Chondrocyte (in vitro differentiated cells): ENCODE results near the gene SLC35F3. TPM values are rescaled to one million over a fixed set of nuclear protein-coding genes. Genes with fewer than 3 reads are reported as not detected.

Experiments
- DNase-seq: peaks from one replicate; pipeline ENCODE4 v3.0.0; 2021; ENCODE audit warnings: mixed read lengths, low spot score
- H3K27ac Mint-ChIP-seq: one replicate; pipeline ENCODE4 v1.8.0; 2021; ENCODE audit warnings: mild to moderate bottlenecking, moderate library complexity, mixed read lengths; ENCODE audit not compliant: unreplicated experiment
- H3K27me3 Mint-ChIP-seq: 2 replicates; pipeline ENCODE4 v1.8.0; 2021; ENCODE audit warnings: low read depth, mixed read lengths
- H3K36me3 Mint-ChIP-seq: 2 replicates; pipeline ENCODE4 v1.8.0; 2021; ENCODE audit warnings: low read depth, mixed read lengths
- H3K4me1 Mint-ChIP-seq: 2 replicates; pipeline ENCODE4 v1.8.0; 2021; ENCODE audit warnings: low read depth, mild to moderate bottlenecking, mixed read lengths
- H3K4me3 Mint-ChIP-seq: one replicate; pipeline ENCODE4 v1.8.0; 2021; ENCODE audit warnings: mild to moderate bottlenecking, moderate library complexity, mixed read lengths; ENCODE audit not compliant: unreplicated experiment
- H3K9me3 Mint-ChIP-seq: 2 replicates; pipeline ENCODE4 v1.8.0; 2021; ENCODE audit warnings: low read depth, mixed read lengths
- CTCF ChIP-seq: fragments of 200-600 bp; sonication (generic); IDR thresholded peaks from 2 replicates; pipeline ENCODE4 v1.5.0; 2021; ENCODE audit warnings: antibody characterized with exemption, mild to moderate bottlenecking, moderate library complexity
- total RNA-seq: library from RNA; stranded (reverse); gene quantifications from 3 replicates; pipeline ENCODE4 v1.2.1, GENCODE V29; 2021

Gene SLC35F3
- total RNA-seq, 1 donor from 2014 or later = not detected

- H3K9me3 Mint-ChIP-seq = peaks cover 23% of the 10 kb centered on the region
- H3K27ac Mint-ChIP-seq = no peak overlapping the region
- no peaks in the 10 kb centered on the region for H3K4me1 Mint-ChIP-seq
- no peak for DNase-seq
- no peaks in the 10 kb centered on the region for H3K36me3 Mint-ChIP-seq
- H3K4me3 Mint-ChIP-seq = no peak overlapping the region
- TF ChIP-seq CTCF = no peak
- peaks cover 1% of the 10 kb centered on the region for H3K27me3 Mint-ChIP-seq
Measured at GRCh38 chr1:233959971-233960370, 55.5 kb downstream of the SLC35F3 start.

- Mint-ChIP-seq H3K36me3 (no peaks in the 10 kb centered on the region), H3K4me1 (no peaks in the 10 kb centered on the region), H3K9me3 (peaks cover 23% of the 10 kb centered on the region)
Measured at GRCh38 chr1:233960386-233960785, 55.9 kb downstream of the SLC35F3 start.

GRCh38 chr1:233962878-233963277 is 58.4 kb downstream of the SLC35F3 start:
- no peak for DNase-seq
- H3K4me3 Mint-ChIP-seq = no peak overlapping the region
- H3K9me3 Mint-ChIP-seq = peaks cover 26% of the 10 kb centered on the region
- peaks cover 1% of the 10 kb centered on the region for H3K27me3 Mint-ChIP-seq
- TF ChIP-seq CTCF = no peak
- no peaks in the 10 kb centered on the region for H3K4me1 Mint-ChIP-seq
- H3K27ac Mint-ChIP-seq = no peak overlapping the region
- H3K36me3 Mint-ChIP-seq = no peaks in the 10 kb centered on the region

More at GRCh38 chr1:233960386-233960785, 55.9 kb downstream of the SLC35F3 start:
- Mint-ChIP-seq H3K27ac (no peak overlapping the region), H3K4me3 (no peak overlapping the region), H3K27me3 (peaks cover 1% of the 10 kb centered on the region)
- TF ChIP-seq CTCF = no peak
- DNase-seq = no peak

GRCh38 chr1:233965856-233966255 is 61.4 kb downstream of the SLC35F3 start:
- H3K36me3 Mint-ChIP-seq = no peaks in the 10 kb centered on the region
- no peak overlapping the region for H3K27ac Mint-ChIP-seq
- TF ChIP-seq CTCF = no peak
- no peak for DNase-seq
- H3K4me1 Mint-ChIP-seq = no peaks in the 10 kb centered on the region
- H3K9me3 Mint-ChIP-seq = peaks cover 19% of the 10 kb centered on the region
- no peak overlapping the region for H3K4me3 Mint-ChIP-seq
- no peaks in the 10 kb centered on the region for H3K27me3 Mint-ChIP-seq

GRCh38 chr1:233971753-233972152 is 67.3 kb downstream of the SLC35F3 start:
- H3K27me3 Mint-ChIP-seq = no peaks in the 10 kb centered on the region
- H3K9me3 Mint-ChIP-seq = no peaks in the 10 kb centered on the region
- H3K27ac Mint-ChIP-seq = no peak overlapping the region
- H3K36me3 Mint-ChIP-seq = no peaks in the 10 kb centered on the region
- TF ChIP-seq CTCF = no peak
- no peak overlapping the region for H3K4me3 Mint-ChIP-seq
- no peak for DNase-seq
- no peaks in the 10 kb centered on the region for H3K4me1 Mint-ChIP-seq
